ENCODE results near the gene THAP3.
"Not testable (repeated sequence)": the region's sequence is repeated elsewhere in the genome, so short reads cannot be mapped to it uniquely, and the experiment has no call there.

The THAP3 gene

GRCh38 chr1:6638226-6638625 lies 13.6 kb downstream of the THAP3 start:
- Histone ChIP-seq H2BK120ac (ENCODE audit: low read depth, low read length) (no peak overlapping the region), H3K23ac (ENCODE audit: low read length in 2 of 2) (no peak overlapping the region), H3K4me3 (ENCODE audit: insufficient read depth in 1 of 2, low read depth in 1 of 2, low read length in 2 of 2) (peak overlapping the region in 1 of 2 experiments; percentile 39), H2AK5ac (ENCODE audit: low read length, severe bottlenecking) (no peak overlapping the region), H2BK5ac (ENCODE audit: low read depth, low read length, poor library complexity, severe bottlenecking) (no peak overlapping the region), H3K4me2 (ENCODE audit: low read length, poor library complexity, severe bottlenecking) (no peak overlapping the region), H3K18ac (ENCODE audit: low read depth in 1 of 2, low read length in 2 of 2) (no peak overlapping the region), H3K79me1 (replicated peaks; ENCODE audit: low read length, poor library complexity, severe bottlenecking) (peaks cover 1% of the 10 kb centered on the region), H4K91ac (ENCODE audit: low read length) (no peak overlapping the region), H3K9ac (ENCODE audit: low read length) (peak overlapping the region; percentile 55), H3K4ac (ENCODE audit: low read depth in 1 of 2, low read length in 2 of 2) (no peak overlapping the region), H3K27me3 (ENCODE audit: control insufficient read depth in 1 of 2, insufficient read depth in 1 of 2, low read length in 2 of 2) (no peaks in the 10 kb centered on the region), H2BK15ac (ENCODE audit: low read depth, poor library complexity, severe bottlenecking) (no peak overlapping the region), H4K8ac (ENCODE audit: low read length) (no peak overlapping the region), H3K9me3 (ENCODE audit: control insufficient read depth, low read length) (no peaks in the 10 kb centered on the region), H2AFZ (ENCODE audit: low read depth, low read length) (no peak overlapping the region), H3K14ac (ENCODE audit: low read length in 2 of 2) (no peak overlapping the region), H3K27ac (ENCODE audit: low read length, poor library complexity, severe bottlenecking) (no peak overlapping the region), H3K36me3 (ENCODE audit: control insufficient read depth in 1 of 2, insufficient read depth in 2 of 2, low read depth in 1 of 2, low read length in 2 of 2) (peaks cover 79 to 82% of the 10 kb centered on the region in 2 experiments), H2BK12ac (ENCODE audit: low read length in 2 of 2) (no peak overlapping the region), H3K4me1 (ENCODE audit: control insufficient read depth, insufficient read depth, low read depth, low read length) (peaks cover 2% of the 10 kb centered on the region)
- DNase-seq = no peak
- WGBS = 96% methylated on average over 16 of the region's 18 CpGs

- not testable (repeated sequence) for H3K23ac ChIP-seq (ENCODE audit: low read length in 2 of 2); H3K9me3 ChIP-seq (ENCODE audit: control insufficient read depth, low read length); H4K91ac ChIP-seq (ENCODE audit: low read length); H3K9ac ChIP-seq (ENCODE audit: low read length); H2AK5ac ChIP-seq (ENCODE audit: low read length, severe bottlenecking); H3K27me3 ChIP-seq (ENCODE audit: control insufficient read depth in 1 of 2, insufficient read depth in 1 of 2, low read length in 2 of 2); H3K4me2 ChIP-seq (ENCODE audit: low read length, poor library complexity, severe bottlenecking); DNase-seq; H2AFZ ChIP-seq (ENCODE audit: low read depth, low read length); H3K27ac ChIP-seq (ENCODE audit: low read length, poor library complexity, severe bottlenecking); H4K8ac ChIP-seq (ENCODE audit: low read length); H2BK15ac ChIP-seq (ENCODE audit: low read depth, poor library complexity, severe bottlenecking); H2BK120ac ChIP-seq (ENCODE audit: low read depth, low read length); H3K14ac ChIP-seq (ENCODE audit: low read length in 2 of 2); H3K4me3 ChIP-seq (ENCODE audit: insufficient read depth in 1 of 2, low read depth in 1 of 2, low read length in 2 of 2); H3K4me1 ChIP-seq (ENCODE audit: control insufficient read depth, insufficient read depth, low read depth, low read length); H3K4ac ChIP-seq (ENCODE audit: low read depth in 1 of 2, low read length in 2 of 2); H2BK12ac ChIP-seq (ENCODE audit: low read length in 2 of 2); H3K79me1 ChIP-seq (replicated peaks; ENCODE audit: low read length, poor library complexity, severe bottlenecking); H2BK5ac ChIP-seq (ENCODE audit: low read depth, low read length, poor library complexity, severe bottlenecking); H3K18ac ChIP-seq (ENCODE audit: low read depth in 1 of 2, low read length in 2 of 2)
- peaks cover 74 to 81% of the 10 kb centered on the region in 2 experiments for H3K36me3 ChIP-seq (ENCODE audit: control insufficient read depth in 1 of 2, insufficient read depth in 2 of 2, low read depth in 1 of 2, low read length in 2 of 2)
- 100% methylated on average over 2 of the region's 3 CpGs for WGBS
Observed at GRCh38 chr1:6640867-6641266, 16.2 kb downstream of the THAP3 start.

- Histone ChIP-seq H3K9me3 (ENCODE audit: control insufficient read depth, low read length) (no peaks in the 10 kb centered on the region), H4K8ac (ENCODE audit: low read length) (no peak overlapping the region), H2AFZ (ENCODE audit: low read depth, low read length) (no peak overlapping the region), H2BK5ac (ENCODE audit: low read depth, low read length, poor library complexity, severe bottlenecking) (no peak overlapping the region), H3K27ac (ENCODE audit: low read length, poor library complexity, severe bottlenecking) (no peak overlapping the region), H2BK12ac (ENCODE audit: low read length in 2 of 2) (no peak overlapping the region), H3K18ac (ENCODE audit: low read depth in 1 of 2, low read length in 2 of 2) (no peak overlapping the region), H3K9ac (ENCODE audit: low read length) (no peak overlapping the region), H3K79me1 (replicated peaks; ENCODE audit: low read length, poor library complexity, severe bottlenecking) (peaks cover 7% of the 10 kb centered on the region), H3K14ac (ENCODE audit: low read length in 2 of 2) (no peak overlapping the region), H3K4ac (ENCODE audit: low read depth in 1 of 2, low read length in 2 of 2) (no peak overlapping the region), H3K23ac (ENCODE audit: low read length in 2 of 2) (no peak overlapping the region), H3K4me3 (ENCODE audit: insufficient read depth in 1 of 2, low read depth in 1 of 2, low read length in 2 of 2) (no peak overlapping the region), H4K91ac (ENCODE audit: low read length) (no peak overlapping the region), H3K27me3 (ENCODE audit: control insufficient read depth in 1 of 2, insufficient read depth in 1 of 2, low read length in 2 of 2) (no peaks in the 10 kb centered on the region), H2AK5ac (ENCODE audit: low read length, severe bottlenecking) (no peak overlapping the region), H3K4me1 (ENCODE audit: control insufficient read depth, insufficient read depth, low read depth, low read length) (peaks cover 5% of the 10 kb centered on the region), H2BK120ac (ENCODE audit: low read depth, low read length) (no peak overlapping the region), H3K36me3 (ENCODE audit: control insufficient read depth in 1 of 2, insufficient read depth in 2 of 2, low read depth in 1 of 2, low read length in 2 of 2) (peaks cover 56 to 64% of the 10 kb centered on the region in 2 experiments), H2BK15ac (ENCODE audit: low read depth, poor library complexity, severe bottlenecking) (no peak overlapping the region), H3K4me2 (ENCODE audit: low read length, poor library complexity, severe bottlenecking) (no peak overlapping the region)
- no peak for DNase-seq
- 98% methylated on average over 7 of the region's 7 CpGs for WGBS
Observed at GRCh38 chr1:6645018-6645417, 20.4 kb downstream of the THAP3 start.

- no peak overlapping the region for H3K9ac ChIP-seq (ENCODE audit: low read length)
- no peak overlapping the region for H3K14ac ChIP-seq (ENCODE audit: low read length in 2 of 2)
- no peak overlapping the region for H3K4me2 ChIP-seq (ENCODE audit: low read length, poor library complexity, severe bottlenecking)
- no peak overlapping the region for H2BK12ac ChIP-seq (ENCODE audit: low read length in 2 of 2)
- H3K4me1 ChIP-seq (ENCODE audit: control insufficient read depth, insufficient read depth, low read depth, low read length) = peaks cover 5% of the 10 kb centered on the region
- H3K36me3 ChIP-seq (ENCODE audit: control insufficient read depth in 1 of 2, insufficient read depth in 2 of 2, low read depth in 1 of 2, low read length in 2 of 2) = peaks cover 55 to 70% of the 10 kb centered on the region in 2 experiments
- no peaks in the 10 kb centered on the region for H3K9me3 ChIP-seq (ENCODE audit: control insufficient read depth, low read length)
- peak; percentile 67 for DNase-seq
- H2AK5ac ChIP-seq (ENCODE audit: low read length, severe bottlenecking) = no peak overlapping the region
- WGBS = 60% methylated on average over 6 of the region's 10 CpGs
- H3K27ac ChIP-seq (ENCODE audit: low read length, poor library complexity, severe bottlenecking) = no peak overlapping the region
- H4K8ac ChIP-seq (ENCODE audit: low read length) = no peak overlapping the region
- H2BK120ac ChIP-seq (ENCODE audit: low read depth, low read length) = no peak overlapping the region
- H2AFZ ChIP-seq (ENCODE audit: low read depth, low read length) = no peak overlapping the region
- no peak overlapping the region for H2BK5ac ChIP-seq (ENCODE audit: low read depth, low read length, poor library complexity, severe bottlenecking)
- H3K18ac ChIP-seq (ENCODE audit: low read depth in 1 of 2, low read length in 2 of 2) = no peak overlapping the region
- peaks cover 10% of the 10 kb centered on the region for H3K79me1 ChIP-seq (replicated peaks; ENCODE audit: low read length, poor library complexity, severe bottlenecking)
- no peak overlapping the region for H4K91ac ChIP-seq (ENCODE audit: low read length)
- no peak overlapping the region for H2BK15ac ChIP-seq (ENCODE audit: low read depth, poor library complexity, severe bottlenecking)
- no peak overlapping the region for H3K4ac ChIP-seq (ENCODE audit: low read depth in 1 of 2, low read length in 2 of 2)
- H3K23ac ChIP-seq (ENCODE audit: low read length in 2 of 2) = no peak overlapping the region
- H3K27me3 ChIP-seq (ENCODE audit: control insufficient read depth in 1 of 2, insufficient read depth in 1 of 2, low read length in 2 of 2) = no peaks in the 10 kb centered on the region
- no peak overlapping the region for H3K4me3 ChIP-seq (ENCODE audit: insufficient read depth in 1 of 2, low read depth in 1 of 2, low read length in 2 of 2)
Observed at GRCh38 chr1:6646499-6647148, 22.0 kb downstream of the THAP3 start.
